Measurements from ENCODE around the gene DIS3L2. TPM values are rescaled to one million over a fixed set of nuclear protein-coding genes. Genes with fewer than 3 reads are reported as not detected.
A peak's percentile ranks its signal among the peaks of the same experiment; 100 is the strongest.
"Not testable (repeated sequence)": the region's sequence is repeated elsewhere in the genome, so short reads cannot be mapped to it uniquely, and the experiment has no call there.

DIS3L2 gene
- total and polyA plus RNA-seq, 8 donors: 13.0 to 24.0 (median 16.8) TPM

DNA sequence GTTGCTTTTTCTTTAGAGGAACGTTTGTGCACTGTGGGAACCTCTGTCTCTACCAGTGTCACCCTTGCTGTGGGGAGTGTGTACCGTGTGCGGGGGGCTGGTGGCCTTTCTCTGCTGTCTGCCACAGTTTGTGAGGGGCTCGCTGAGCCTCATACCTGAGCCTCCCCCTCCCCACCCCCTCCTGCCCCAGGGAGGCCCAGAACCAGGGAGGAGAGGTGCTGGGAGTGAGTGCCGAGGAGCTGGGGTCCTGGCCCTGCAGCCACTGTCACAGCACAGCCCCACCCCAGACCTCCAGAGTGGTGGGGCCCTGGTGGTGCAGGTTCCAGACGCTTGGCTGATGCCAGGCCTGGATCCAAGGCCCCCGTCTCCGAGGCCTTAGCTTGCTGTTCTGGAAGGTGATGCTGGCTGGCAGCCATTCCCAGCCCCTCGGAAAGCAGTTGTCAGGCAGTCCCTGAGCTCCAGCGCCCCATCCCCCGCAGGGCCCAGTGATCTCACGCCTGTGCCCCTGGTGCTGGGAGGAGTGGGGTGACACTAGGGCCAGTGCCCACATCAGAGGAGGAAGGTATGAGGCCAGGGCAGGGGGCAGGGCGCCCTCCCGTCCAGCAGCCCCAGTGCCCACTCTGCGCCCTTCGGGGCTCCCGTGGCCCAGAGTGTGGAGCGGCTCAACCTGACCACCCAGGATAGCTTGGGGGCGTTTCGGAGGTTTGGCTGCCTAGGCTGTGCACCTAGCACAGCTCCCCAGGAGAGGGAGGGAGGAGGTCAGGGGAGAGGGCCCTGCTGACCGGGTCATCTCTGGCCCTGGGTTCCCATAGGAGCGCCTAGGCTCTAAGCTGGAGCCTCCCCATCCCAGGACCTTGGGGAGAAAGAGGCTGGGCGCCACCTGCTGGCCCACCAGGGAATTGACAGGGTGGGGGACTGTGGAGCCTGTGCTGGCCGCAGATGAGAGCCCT lies 364.1 kb downstream of the DIS3L2 start:
- ATAC-seq: peak; percentile 85 to 92 (median 88)
- H3K4me1 ChIP-seq: peaks cover 0 to 3% (median 0%) of the 10 kb centered on the region in 3 donors
- no peak for FAIRE-seq
- H3K27me3 ChIP-seq: no peaks in the 10 kb centered on the region
- no peak overlapping the region for H3K4me3 ChIP-seq
- intact Hi-C loops (cut with DNase I): loop anchor here in 2 of 3 donors (5.0 to 10.0 kb wide), 2 partner anchors 398 to 421 kb away; partner anchors contain the start of gene NPPC (in 1 of the 2)
- no peak overlapping the region for H3K27ac ChIP-seq
- H3K9me3 ChIP-seq: no peaks in the 10 kb centered on the region
- DNase-seq: peak in 5 of 6 donors; percentile 38 to 89 (median 68)
- TF ChIP-seq, protein P1, sequence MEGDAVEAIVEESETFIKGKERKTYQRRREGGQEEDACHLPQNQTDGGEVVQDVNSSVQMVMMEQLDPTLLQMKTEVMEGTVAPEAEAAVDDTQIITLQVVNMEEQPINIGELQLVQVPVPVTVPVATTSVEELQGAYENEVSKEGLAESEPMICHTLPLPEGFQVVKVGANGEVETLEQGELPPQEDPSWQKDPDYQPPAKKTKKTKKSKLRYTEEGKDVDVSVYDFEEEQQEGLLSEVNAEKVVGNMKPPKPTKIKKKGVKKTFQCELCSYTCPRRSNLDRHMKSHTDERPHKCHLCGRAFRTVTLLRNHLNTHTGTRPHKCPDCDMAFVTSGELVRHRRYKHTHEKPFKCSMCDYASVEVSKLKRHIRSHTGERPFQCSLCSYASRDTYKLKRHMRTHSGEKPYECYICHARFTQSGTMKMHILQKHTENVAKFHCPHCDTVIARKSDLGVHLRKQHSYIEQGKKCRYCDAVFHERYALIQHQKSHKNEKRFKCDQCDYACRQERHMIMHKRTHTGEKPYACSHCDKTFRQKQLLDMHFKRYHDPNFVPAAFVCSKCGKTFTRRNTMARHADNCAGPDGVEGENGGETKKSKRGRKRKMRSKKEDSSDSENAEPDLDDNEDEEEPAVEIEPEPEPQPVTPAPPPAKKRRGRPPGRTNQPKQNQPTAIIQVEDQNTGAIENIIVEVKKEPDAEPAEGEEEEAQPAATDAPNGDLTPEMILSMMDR (IDR thresholded peaks at IDR 0.05): peak; percentile 63 to 68 (median 68)
- WGBS, 2 donors: 71 to 78% methylated on average over 21 to 23 of the region's 24 CpGs
- no peaks in the 10 kb centered on the region for H3K36me3 ChIP-seq

DNA sequence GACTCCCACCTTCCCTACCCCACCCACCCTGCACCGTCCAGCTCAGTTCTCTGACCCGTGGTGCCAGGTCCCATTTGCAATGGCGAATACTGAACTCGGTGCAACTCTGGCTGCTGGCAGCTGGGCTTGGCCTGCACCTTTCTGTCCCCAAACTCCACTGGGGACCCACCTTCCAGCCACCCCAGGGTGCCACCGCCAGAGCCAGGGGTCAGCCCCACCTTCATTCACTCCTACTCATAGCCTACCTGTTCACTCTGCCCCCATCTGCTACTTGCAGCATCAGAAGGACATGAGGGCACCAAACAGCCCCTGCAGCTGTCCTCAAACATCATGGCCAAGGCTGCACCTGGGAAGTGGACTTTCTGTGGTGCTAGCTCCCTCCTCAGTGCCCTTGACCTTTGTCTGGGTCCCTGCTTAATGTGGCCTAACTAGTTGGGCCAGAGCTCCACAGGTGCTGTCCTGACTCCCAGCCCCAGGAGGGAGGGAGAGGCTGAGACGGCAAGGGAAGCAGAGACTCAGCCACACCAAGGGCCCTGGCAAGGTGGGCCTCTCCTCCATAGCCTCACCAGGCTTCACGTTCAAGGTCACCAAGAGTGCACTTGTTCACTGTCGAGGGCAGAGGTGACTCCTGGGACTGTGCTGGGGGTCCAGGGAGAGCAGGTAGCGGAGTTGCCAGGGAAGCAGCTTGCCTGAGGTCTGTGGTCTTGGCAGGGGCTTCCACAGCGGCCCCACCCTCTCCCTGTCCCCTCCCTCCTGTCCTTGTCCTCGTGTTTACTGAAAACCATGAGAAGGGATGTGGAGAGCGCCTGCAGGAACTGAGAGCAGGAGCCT lies 365.0 kb downstream of the DIS3L2 start:
- peak in 1 of 6 donors; percentile 25 for DNase-seq

DNA sequence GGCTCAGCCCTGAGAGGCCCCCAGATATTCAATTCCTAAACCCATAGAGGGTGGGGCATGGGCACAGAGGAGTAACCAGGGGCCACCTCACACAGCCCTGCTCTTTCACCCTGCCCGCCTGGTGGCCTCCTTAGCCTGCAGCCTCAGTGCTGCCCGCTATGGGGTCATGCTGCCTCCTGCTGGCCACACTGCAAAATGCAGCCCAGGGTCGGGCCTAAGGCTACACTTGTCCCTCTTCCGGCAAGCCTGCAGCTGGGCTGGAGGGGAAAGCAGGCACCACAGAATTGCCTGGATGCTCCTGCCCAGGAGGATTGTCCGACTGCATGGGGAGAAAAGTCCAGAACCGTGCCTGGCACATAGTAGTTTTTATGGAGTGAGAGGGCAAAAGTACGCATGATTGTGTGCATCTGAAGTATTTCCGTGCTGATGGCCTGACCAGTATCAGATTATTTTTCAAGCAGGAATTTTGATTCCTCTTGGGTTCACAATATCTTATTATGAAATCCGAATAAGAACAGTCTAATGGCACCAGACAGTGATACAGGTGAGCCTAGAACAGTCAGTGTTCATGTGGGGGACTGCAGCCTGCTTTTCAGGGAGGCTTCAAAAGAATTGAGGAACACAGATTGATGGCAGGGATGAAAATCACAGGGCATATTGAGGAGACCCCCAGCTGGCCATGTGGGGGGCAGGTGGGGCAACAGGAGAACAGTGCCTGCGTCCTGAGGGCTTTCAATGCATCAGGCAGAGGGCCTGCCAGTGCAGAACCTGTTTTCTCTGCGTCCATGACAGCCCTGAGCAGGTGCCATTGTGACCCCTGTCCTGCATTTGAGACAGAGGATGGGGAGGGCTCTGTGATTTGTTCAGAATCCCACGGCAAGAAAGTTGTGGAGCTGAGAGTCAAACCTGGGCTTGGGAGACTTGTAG lies 365.9 kb downstream of the DIS3L2 start:
- Histone ChIP-seq H3K4me1 (no peaks in the 10 kb centered on the region), H3K4me3 (no peak overlapping the region), H3K27ac (no peak overlapping the region), H3K27me3 (no peaks in the 10 kb centered on the region), H3K9me3 (no peaks in the 10 kb centered on the region), H3K36me3 (no peaks in the 10 kb centered on the region)
- 60 to 64% methylated on average over 12 of the region's 12 CpGs for WGBS, 2 donors
- DNase-seq (peak; percentile 29 to 91 (median 74)), ATAC-seq (peak; percentile 79 to 85 (median 82)), FAIRE-seq (no peak)
- TF ChIP-seq, protein P1 (IDR thresholded peaks at IDR 0.05): peak; percentile 49 to 68 (median 64)
- intact Hi-C loops (cut with DNase I): loop anchor here in 2 of 3 donors (5.0 to 10.0 kb wide), 2 partner anchors 400 to 423 kb away; partner anchors contain the start of gene NPPC (in 1 of the 2)

More for the DNA sequence above, 365.0 kb downstream of the DIS3L2 start:
- not testable (repeated sequence) for H3K4me3 ChIP-seq, H3K27ac ChIP-seq, H3K4me1 ChIP-seq, FAIRE-seq, H3K27me3 ChIP-seq, H3K36me3 ChIP-seq, H3K9me3 ChIP-seq
- TF ChIP-seq, protein P1 (IDR thresholded peaks at IDR 0.05): peak in 3 of 4 donors; percentile 28 to 42 (median 32)
- intact Hi-C loops (cut with DNase I): loop anchor here in 2 of 3 donors (5.0 to 10.0 kb wide), 2 partner anchors 399 to 422 kb away; partner anchors contain the start of gene NPPC (in 1 of the 2)
- ATAC-seq: peak in 2 of 4 donors; percentile 3 to 4
- WGBS, 2 donors: 63% methylated on average over 7 to 10 of the region's 12 CpGs

DNA sequence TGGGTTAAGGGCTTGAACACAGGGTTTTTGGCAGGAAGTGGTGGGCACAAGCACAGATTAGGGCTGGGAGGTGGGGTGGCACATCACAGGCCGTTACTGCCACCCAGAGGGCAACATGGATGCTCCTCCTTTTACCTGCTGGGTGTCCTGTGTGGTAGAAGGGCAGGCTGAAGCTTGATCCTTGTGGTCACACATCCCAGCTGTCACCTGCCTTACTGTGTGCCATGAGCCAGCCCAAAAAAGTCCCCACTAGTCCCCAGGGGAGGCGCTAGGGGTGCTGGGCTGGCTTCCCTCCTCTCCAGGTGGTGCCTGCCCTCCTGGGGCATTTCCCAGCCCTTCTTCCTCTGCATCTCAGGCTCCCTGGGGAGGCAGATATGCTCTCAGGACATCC lies 366.5 kb downstream of the DIS3L2 start:
- no peaks in the 10 kb centered on the region for H3K27me3 ChIP-seq
- intact Hi-C loops (cut with DNase I): loop anchor here in 2 of 3 donors (5.0 to 10.0 kb wide), 2 partner anchors 401 to 423 kb away; partner anchors contain the start of gene NPPC (in 1 of the 2)
- DNase-seq (peak in 1 of 6 donors; percentile 29), FAIRE-seq (no peak), ATAC-seq (no peak)
- H3K36me3 ChIP-seq: no peaks in the 10 kb centered on the region
- WGBS, 2 donors: 84 to 90% methylated on average over 2 of the region's 2 CpGs
- no peaks in the 10 kb centered on the region for H3K4me1 ChIP-seq
- H3K9me3 ChIP-seq: no peaks in the 10 kb centered on the region
- no peak overlapping the region for H3K27ac ChIP-seq
- TF ChIP-seq, protein P1 (IDR thresholded peaks at IDR 0.05): no peak
- H3K4me3 ChIP-seq: no peak overlapping the region

All from pancreas (tissue), 10 donors.